HG03558 (cell line): ENCODE measurements around the gene SLC22A3.
"Not testable (repeated sequence)": the region's sequence is repeated elsewhere in the genome, so short reads cannot be mapped to it uniquely, and the experiment has no call there.

ENCODE experiments used
- ATAC-seq: cut with Tn5 transposase; IDR thresholded peaks from one replicate; pipeline ENCODE4 v1.9.1; 2021; ENCODE audit warnings: moderate number of reproducible peaks; ENCODE audit not compliant: unreplicated experiment; ENCODE audit errors: extremely low read depth

Gene SLC22A3

GRCh38 chr6:160431791-160432404 lies 83.7 kb downstream of the SLC22A3 start:
- no peak for ATAC-seq

GRCh38 chr6:160435935-160436334 lies 87.8 kb downstream of the SLC22A3 start:
- ATAC-seq, result no peak

GRCh38 chr6:160437154-160437553 lies 89.0 kb downstream of the SLC22A3 start:
- ATAC-seq, result no peak

- ATAC-seq, result no peak
These were observed 89.6 kb downstream of the SLC22A3 start for GRCh38 chr6:160437775-160438174.

GRCh38 chr6:160438481-160438880 lies 90.3 kb downstream of the SLC22A3 start:
- no peak for ATAC-seq

GRCh38 chr6:160439751-160440150 lies 91.6 kb downstream of the SLC22A3 start:
- ATAC-seq, result no peak

GRCh38 chr6:160442151-160442550 lies 94.0 kb downstream of the SLC22A3 start:
- ATAC-seq, result no peak

- no peak for ATAC-seq
These were observed 97.0 kb downstream of the SLC22A3 start for GRCh38 chr6:160445130-160445529.

GRCh38 chr6:160447350-160447749 lies 99.2 kb downstream of the SLC22A3 start:
- ATAC-seq, result no peak

- ATAC-seq, result not testable (repeated sequence)
These were observed 101.6 kb downstream of the SLC22A3 start for GRCh38 chr6:160449787-160450186.

GRCh38 chr6:160450849-160451248 lies 102.7 kb downstream of the SLC22A3 start:
- no peak for ATAC-seq

GRCh38 chr6:160454303-160454702 lies 106.1 kb downstream of the SLC22A3 start:
- ATAC-seq, result no peak

GRCh38 chr6:160455081-160455480 lies 106.9 kb downstream of the SLC22A3 start:
- no peak for ATAC-seq

GRCh38 chr6:160455541-160456213 lies 107.5 kb downstream of the SLC22A3 start:
- no peak for ATAC-seq

- no peak for ATAC-seq
These were observed 108.0 kb downstream of the SLC22A3 start for GRCh38 chr6:160456214-160456546.

- no peak for ATAC-seq
These were observed 109.6 kb downstream of the SLC22A3 start for GRCh38 chr6:160457823-160458222.

GRCh38 chr6:160461641-160462040 lies 113.5 kb downstream of the SLC22A3 start:
- no peak for ATAC-seq

- no peak for ATAC-seq
These were observed 113.9 kb downstream of the SLC22A3 start for GRCh38 chr6:160462116-160462515.

GRCh38 chr6:160462551-160463109 lies 114.5 kb downstream of the SLC22A3 start:
- peak; percentile 98 for ATAC-seq

GRCh38 chr6:160464744-160465143 lies 116.6 kb downstream of the SLC22A3 start:
- no peak for ATAC-seq

GRCh38 chr6:160467261-160467871 lies 119.2 kb downstream of the SLC22A3 start:
- ATAC-seq, result not testable (repeated sequence)
